H1 (cell line): ENCODE measurements around the gene ASTL. TPM values are rescaled to one million over a fixed set of nuclear protein-coding genes. Genes with fewer than 3 reads are reported as not detected.

Experiments used
- KDM4A ChIP-seq: IDR thresholded peaks from one replicate; pipeline ENCODE4 v1.7.1; 2012; ENCODE audit warnings: low read depth, mild to moderate bottlenecking, moderate library complexity, low read length, inconsistent platforms; ENCODE audit not compliant: severe bottlenecking
- polyA plus RNA-seq, 7 experiments: library from polyadenylated mRNA; depleted of rRNA in 3 of 7; stranded (reverse) in 5 of 7; unstranded in 2 of 7; fragments of >200 nt in 5 of 7; fragments of 200-250 nt in 2 of 7; gene quantifications; 1 replicate in 5 of 7; 2 replicates in 1 of 7; 4 replicates in 1 of 7; pipeline versions ENCODE4 v1.2.1 to v1.2.3, GENCODE V29; 2011 to 2013; ENCODE audit warnings: missing spikeins in 2 of 7, mixed read lengths in 2 of 7
- total RNA-seq: library from RNA; stranded (reverse); fragmentation: NEBNext Ultra II Directional; extraction: Animal tissue kit (Norgen Biotek cat#: 25700); gene quantifications from 2 replicates; pipeline ENCODE4 v1.2.1, GENCODE V29; 2021

ASTL gene
- total and polyA plus RNA-seq, 2 of the 8 experiments (the other 6 are each of a cell fraction or from before 2014, with no cell fraction given): 0.60 to 1.4 TPM

DNA sequence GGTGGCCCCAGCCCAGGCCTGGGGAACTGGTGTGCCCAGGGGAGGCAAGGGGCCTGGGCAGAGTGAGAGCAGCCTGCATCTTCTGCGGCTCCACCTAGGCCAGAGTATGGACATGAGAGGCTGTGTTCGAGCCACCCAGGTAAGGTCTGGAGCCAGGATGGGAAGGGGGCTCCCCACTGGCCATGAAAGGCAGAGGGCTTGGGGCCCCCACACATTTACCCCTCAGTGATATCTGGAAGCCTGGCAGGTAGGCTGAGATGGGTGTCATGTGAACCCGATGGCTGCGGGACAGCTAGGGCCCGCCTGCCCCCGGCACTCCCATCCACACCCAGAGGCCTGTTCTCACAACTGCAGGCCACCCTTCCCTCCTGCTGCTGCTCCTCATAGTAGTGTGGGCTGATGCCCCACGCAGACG, 35.1 kb downstream of the ASTL start (continued):
- no peak for TF ChIP-seq KDM4A
